PC-3 (cell line): ENCODE data around the gene GDPD5. TPM values are rescaled to one million over a fixed set of nuclear protein-coding genes. Genes with fewer than 3 reads are reported as not detected.

ENCODE experiments used
- ATAC-seq: fragments of 200-7000 bp; cut with Tn5 transposase; 2 replicates; pipeline ENCODE4 v1.9.1; 2020; ENCODE audit warnings: mild to moderate bottlenecking, moderate library complexity
- BruUV-seq: library from RNA; stranded (reverse); fragments of 400-500 nt; replicated peaks from 2 replicates; lab custom pipeline; 2021; lab: Mats Ljungman, UMichigan
- CTCF ChIA-PET: fragments of 300-600 bp; sonication (Branson Sonifier 250); formaldehyde crosslinking; loops from one replicate; lab custom pipeline; 2022; ENCODE audit warnings: antibody characterized with exemption; lab: Charles Lee
- POLR2A ChIA-PET: fragments of 300-600 bp; sonication (Branson Sonifier 250); formaldehyde crosslinking; loops from one replicate; lab custom pipeline; 2022; ENCODE audit warnings: antibody characterized with exemption; ENCODE audit not compliant: unreplicated experiment; lab: Charles Lee
- DNase-seq: peaks from one replicate; pipeline ENCODE4 v3.0.0-alpha.2; 2015
- H2AFZ ChIP-seq: fragments of 300-600 bp; sonication (generic); 2 replicates; pipeline ENCODE4 v1.6.0; 2016; ENCODE audit warnings: antibody characterized with exemption, low read length
- H3F3A ChIP-seq: fragments of 300-600 bp; sonication (generic); one replicate; pipeline ENCODE4 v1.6.0; 2017; ENCODE audit warnings: antibody characterized with exemption, low read length, control low read depth, mild to moderate bottlenecking; ENCODE audit not compliant: unreplicated experiment
- H3K27ac ChIP-seq: fragments of 300-600 bp; sonication (generic); 2 replicates; pipeline ENCODE4 v1.5.1; 2016; ENCODE audit warnings: mild to moderate bottlenecking, low read length
- H3K27me3 ChIP-seq: fragments of 300-600 bp; sonication (generic); 2 replicates; pipeline ENCODE4 v1.6.1; 2016; ENCODE audit warnings: low read length, mixed read lengths
- H3K36me3 ChIP-seq: fragments of 300-600 bp; sonication (generic); 2 replicates; pipeline ENCODE4 v1.6.1; 2016; ENCODE audit warnings: low read depth, mixed run types, low read length, mixed read lengths
- H3K4me1 ChIP-seq: fragments of 300-600 bp; sonication (generic); 2 replicates; pipeline ENCODE4 v1.5.1; 2016; ENCODE audit warnings: low read length; ENCODE audit not compliant: insufficient read depth
- H3K4me2 ChIP-seq: fragments of 300-600 bp; sonication (generic); 2 replicates; pipeline ENCODE4 v1.6.0; 2016; ENCODE audit warnings: low read length
- H3K4me3 ChIP-seq: fragments of 300-600 bp; sonication (generic); 2 replicates; pipeline ENCODE4 v1.5.1; 2016; ENCODE audit warnings: mild to moderate bottlenecking, low read length, mixed read lengths
- H3K79me2 ChIP-seq: fragments of 300-600 bp; sonication (generic); 2 replicates; pipeline ENCODE4 v1.6.1; 2017; ENCODE audit warnings: low read length, mixed read lengths
- H3K9ac ChIP-seq: fragments of 300-600 bp; sonication (generic); 2 replicates; pipeline ENCODE4 v1.6.0; 2016; ENCODE audit warnings: mild to moderate bottlenecking, low read length
- H3K9me2 ChIP-seq: fragments of 300-600 bp; sonication (generic); replicated peaks from 2 replicates; pipeline ENCODE4 v1.6.1; 2016; ENCODE audit warnings: mixed run types, low read length, mixed read lengths
- H3K9me3 ChIP-seq: fragments of 300-600 bp; sonication (generic); 2 replicates; pipeline ENCODE4 v1.6.1; 2016; ENCODE audit warnings: low read length, mixed read lengths
- H4K20me1 ChIP-seq: fragments of 300-600 bp; sonication (generic); 2 replicates; pipeline ENCODE4 v1.6.1; 2016; ENCODE audit warnings: low read length, mixed read lengths
- CTCF ChIP-seq: fragments of 300-600 bp; sonication (generic); conservative IDR thresholded peaks from 2 replicates; pipeline ENCODE4 v1.5.1; 2017; ENCODE audit warnings: antibody characterized with exemption, low read depth, mild to moderate bottlenecking, low read length
- EZH2 ChIP-seq: fragments of 300-600 bp; sonication (generic); IDR thresholded peaks from one replicate; pipeline ENCODE4 v1.6.1; 2017; ENCODE audit warnings: antibody characterized with exemption, mild to moderate bottlenecking, low read length; ENCODE audit not compliant: unreplicated experiment
- EZH2phosphoT487 ChIP-seq: fragments of 300-600 bp; sonication (generic); IDR thresholded peaks from 2 replicates; pipeline ENCODE4 v1.6.1; 2018; ENCODE audit warnings: mild to moderate bottlenecking, antibody characterized with exemption, low read length, borderline replicate concordance
- intact Hi-C: fragments of 100-400 bp; cut with micrococcal nuclease; formaldehyde crosslinking; loops from 2 replicates; pipeline ENCODE4 v1.9.0; 2023
- total RNA-seq: library from RNA; depleted of rRNA; stranded (reverse); fragments of >200 nt; gene quantifications from 2 replicates; pipeline ENCODE4 v1.2.3, GENCODE V29; 2014

The GDPD5 gene
- total RNA-seq, 1 experiment from 2014 or later = 21.4 TPM

GRCh38 chr11:75562836-75563484, 37.2 kb upstream of the GDPD5 start:
- H3K9me2 ChIP-seq = no peaks in the 10 kb centered on the region
- H3K4me3 ChIP-seq = peak overlapping the region; percentile 80
- H3F3A ChIP-seq = no peaks in the 10 kb centered on the region
- no peaks in the 10 kb centered on the region for H3K9me3 ChIP-seq
- CTCF ChIA-PET = interaction anchor here (0.6 kb wide), 1 partner anchor 285 kb away, joined by 3 read pairs; no protein-coding TSS in a partner anchor
- no peaks in the 10 kb centered on the region for H4K20me1 ChIP-seq
- BruUV-seq = TSS peak; percentile 81
- H3K9ac ChIP-seq = peak overlapping the region; percentile 84
- no peaks in the 10 kb centered on the region for H3K27me3 ChIP-seq
- H3K4me1 ChIP-seq = peaks cover 31% of the 10 kb centered on the region
- H3K79me2 ChIP-seq = peaks cover 53% of the 10 kb centered on the region
- DNase-seq (peak; percentile 49), ATAC-seq (peak; percentile 32)
- TF ChIP-seq CTCF = no peak
- no peak for TF ChIP-seq EZH2phosphoT487
- TF ChIP-seq EZH2 = no peak
- H2AFZ ChIP-seq = peak overlapping the region; percentile 91
- POLR2A ChIA-PET = interaction anchor here (0.6 to 0.7 kb wide), 4 partner anchors 12 to 1491 kb away, joined by 3 to 11 read pairs (median 4); no protein-coding TSS in a partner anchor
- H3K4me2 ChIP-seq = peak overlapping the region; percentile 86
- H3K36me3 ChIP-seq = peaks cover 11% of the 10 kb centered on the region; the same call in 1 of the 2 replicates
- peak overlapping the region; percentile 43 for H3K27ac ChIP-seq
- intact Hi-C loops = no loop called here

DNA sequence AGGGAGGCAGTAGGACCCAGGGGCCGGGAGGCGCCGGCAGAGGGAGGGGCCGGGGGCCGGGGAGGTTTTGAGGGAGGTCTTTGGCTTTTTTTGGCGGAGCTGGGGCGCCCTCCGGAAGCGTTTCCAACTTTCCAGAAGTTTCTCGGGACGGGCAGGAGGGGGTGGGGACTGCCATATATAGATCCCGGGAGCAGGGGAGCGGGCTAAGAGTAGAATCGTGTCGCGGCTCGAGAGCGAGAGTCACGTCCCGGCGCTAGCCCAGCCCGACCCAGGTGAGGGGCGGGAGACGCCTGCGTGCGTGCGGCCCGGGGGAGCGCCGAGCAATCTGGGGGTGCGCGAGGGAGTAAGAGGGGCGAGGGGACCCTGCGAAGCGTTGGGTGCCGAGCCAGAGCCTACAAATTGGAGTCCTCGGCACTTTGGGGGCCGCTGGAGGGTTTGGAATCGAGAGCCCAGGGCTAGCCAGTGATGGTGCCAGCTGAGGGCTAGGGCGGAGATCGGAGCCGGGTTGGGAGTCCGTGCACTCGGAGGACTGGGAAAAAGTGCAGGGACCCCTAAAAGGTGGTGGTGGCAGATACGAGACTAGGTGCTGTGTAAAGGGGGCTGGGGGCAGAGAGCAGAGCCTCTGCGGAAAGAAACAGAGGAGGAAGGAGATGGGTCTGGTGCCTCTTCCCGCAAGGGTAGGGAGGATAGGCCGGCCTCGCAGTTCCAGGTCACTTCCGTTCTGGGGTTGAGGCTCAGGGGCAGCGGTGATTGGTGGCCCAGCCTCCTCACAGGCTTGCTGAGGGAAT, 36.5 kb upstream of the GDPD5 start, which contains the start of gene SERPINH1:
Gene SERPINH1 (plus strand): TSS at position 206 of the 788 bp plus-strand sequence. CDS start 4,097 bp downstream, outside the sequence.
- no peaks in the 10 kb centered on the region for H3F3A ChIP-seq
- CTCF ChIA-PET = interaction anchor here (0.6 kb wide), 1 partner anchor 284 kb away, joined by 3 read pairs; no protein-coding TSS in a partner anchor
- H3K4me1 ChIP-seq = peaks cover 31% of the 10 kb centered on the region
- no peaks in the 10 kb centered on the region for H4K20me1 ChIP-seq
- peak within 1 kb of the TSS; percentile 84 for H3K9ac ChIP-seq
- H3K79me2 ChIP-seq = peaks cover 48% of the 10 kb centered on the region
- H3K9me3 ChIP-seq = no peaks in the 10 kb centered on the region
- ATAC-seq (peak; percentile 88), DNase-seq (peak; percentile 88)
- H3K27ac ChIP-seq = peak within 1 kb of the TSS; percentile 43
- no peaks in the 10 kb centered on the region for H3K9me2 ChIP-seq
- intact Hi-C loops = no loop called here
- POLR2A ChIA-PET = interaction anchor here (0.6 to 0.7 kb wide), 4 partner anchors 12 to 1492 kb away, joined by 3 to 11 read pairs (median 4); no protein-coding TSS in a partner anchor
- peak within 1 kb of the TSS; percentile 80 for H3K4me3 ChIP-seq
- no TSS peak for BruUV-seq
- peaks cover 6% of the 10 kb centered on the region; the same call in 1 of the 2 replicates for H3K36me3 ChIP-seq
- H3K27me3 ChIP-seq = no peaks in the 10 kb centered on the region
- H2AFZ ChIP-seq = peak within 1 kb of the TSS; percentile 91
- H3K4me2 ChIP-seq = peak within 1 kb of the TSS; percentile 86
- TF ChIP-seq CTCF = no peak
- no peak for TF ChIP-seq EZH2phosphoT487
- no peak for TF ChIP-seq EZH2
